H1 (cell line): Measurements from ENCODE around the gene LRRC8D. TPM values are rescaled to one million over a fixed set of nuclear protein-coding genes. Genes with fewer than 3 reads are reported as not detected.

Source experiments
- CTCF ChIA-PET: fragments of 300-600 bp; sonication (Branson Sonifier 250); formaldehyde crosslinking; loops from one replicate; lab custom pipeline; 2021; ENCODE audit not compliant: partially characterized antibody; lab: Charles Lee
- POLR2A ChIA-PET: fragments of 300-600 bp; sonication (Branson Sonifier 250); formaldehyde crosslinking; loops from one replicate; lab custom pipeline; 2021; ENCODE audit warnings: inconsistent platforms; ENCODE audit not compliant: partially characterized antibody; lab: Charles Lee
- DNase-seq, 2 experiments: peaks; one replicate each; pipeline versions ENCODE4 v3.0.0 to v3.0.0-alpha.2; 2010 to 2022; ENCODE audit warnings: low spot score in 2 of 2, low read depth in 1 of 2, mixed read lengths in 1 of 2
- FAIRE-seq: peaks from 2 replicates; lab custom pipeline; 2011; peaks lifted over from hg19 to GRCh38; lab: Jason Lieb, UNC
- H2AFZ ChIP-seq: 2 replicates; pipeline ENCODE4 v1.8.1; 2012; ENCODE audit warnings: low read length, inconsistent platforms
- H2AK5ac ChIP-seq: 2 replicates; pipeline ENCODE4 v1.6.1; 2013; ENCODE audit warnings: low read depth, low read length
- H2BK120ac ChIP-seq: replicated peaks from 2 replicates; pipeline ENCODE3; 2013; ENCODE audit warnings: low read depth, low read length, inconsistent platforms
- H2BK12ac ChIP-seq: 2 replicates; pipeline ENCODE4 v1.6.1; 2013; ENCODE audit warnings: low read depth, low read length
- H2BK15ac ChIP-seq: 2 replicates; pipeline ENCODE4 v1.6.1; 2013; ENCODE audit warnings: low read length
- H2BK20ac ChIP-seq: 2 replicates; pipeline ENCODE4 v1.6.1; 2013; ENCODE audit warnings: low read length
- H2BK5ac ChIP-seq: 2 replicates; pipeline ENCODE4 v1.6.1; 2013; ENCODE audit warnings: low read depth, low read length
- H3K14ac ChIP-seq: 2 replicates; pipeline ENCODE4 v1.6.1; 2013; ENCODE audit warnings: inconsistent platforms; ENCODE audit not compliant: insufficient read length
- H3K18ac ChIP-seq: 2 replicates; pipeline ENCODE4 v1.6.1; 2013; ENCODE audit warnings: low read length; ENCODE audit errors: extremely low read depth
- H3K23ac ChIP-seq: 2 replicates; pipeline ENCODE4 v1.6.1; 2013; ENCODE audit warnings: inconsistent platforms; ENCODE audit not compliant: insufficient read length
- H3K23me2 ChIP-seq: 2 replicates; pipeline ENCODE4 v1.6.1; 2013; ENCODE audit warnings: low read depth, low read length
- H3K27ac ChIP-seq: 2 replicates; pipeline ENCODE4 v1.6.1; 2011; ENCODE audit warnings: low read depth, low read length, inconsistent platforms
- H3K27me3 ChIP-seq, 4 experiments: replicated peaks in 1 of 4; 1 replicate in 1 of 4; 2 replicates in 3 of 4; pipeline versions ENCODE4 v1.6.1 to v1.8.1; 2011 to 2013; ENCODE audit warnings: low read length in 3 of 4, mild to moderate bottlenecking in 3 of 4, inconsistent platforms in 2 of 4, mixed read lengths in 2 of 4, moderate library complexity in 1 of 4; ENCODE audit not compliant: control insufficient read depth in 3 of 4, insufficient read depth in 3 of 4; ENCODE audit errors: extremely low read depth in 1 of 4
- H3K36me3 ChIP-seq, 4 experiments: 2 replicates each; pipeline versions ENCODE4 v1.6.1 to v1.8.1; 2011 to 2013; ENCODE audit warnings: mild to moderate bottlenecking in 4 of 4, low read length in 3 of 4, moderate library complexity in 2 of 4, control low read depth in 1 of 4, inconsistent platforms in 1 of 4; ENCODE audit not compliant: insufficient read depth in 4 of 4, control insufficient read depth in 2 of 4
- H3K4ac ChIP-seq: replicated peaks from 2 replicates; pipeline ENCODE3; 2013; ENCODE audit warnings: low read length, low read depth, mixed read lengths, inconsistent platforms; ENCODE audit not compliant: insufficient read length
- H3K4me1 ChIP-seq, 4 experiments: replicated peaks in 1 of 4; 1 replicate in 1 of 4; 2 replicates in 3 of 4; pipeline versions ENCODE4 v1.6.1 to v1.8.1; 2011 to 2013; ENCODE audit warnings: low read length in 3 of 4, inconsistent platforms in 2 of 4, mixed read lengths in 1 of 4; ENCODE audit not compliant: insufficient read depth in 4 of 4, control insufficient read depth in 3 of 4
- H3K4me2 ChIP-seq, 2 experiments: 2 replicates each; pipeline versions ENCODE4 v1.6.1 to v1.8.1; 2011 to 2013; ENCODE audit warnings: low read depth in 2 of 2, low read length in 2 of 2, control low read depth in 1 of 2, inconsistent platforms in 1 of 2, mild to moderate bottlenecking in 1 of 2; ENCODE audit not compliant: insufficient read depth in 1 of 2
- H3K4me3 ChIP-seq, 4 experiments: fragments of 200-600, 300-600 bp in 1 of 4; sonication (generic), shearing (Covaris generic), sonication (Bioruptor Twin) in 1 of 4; 2 replicates each; pipeline versions ENCODE4 v1.5.1 to v1.8.1; 2011 to 2016; ENCODE audit warnings: low read length in 4 of 4, low read depth in 3 of 4, control low read depth in 2 of 4, inconsistent platforms in 2 of 4, mild to moderate bottlenecking in 2 of 4, mixed read lengths in 1 of 4, moderate library complexity in 1 of 4; ENCODE audit not compliant: insufficient read depth in 2 of 4; ENCODE audit errors: extremely low read depth in 1 of 4
- H3K56ac ChIP-seq: replicated peaks from 2 replicates; pipeline ENCODE3; 2013; ENCODE audit warnings: low read depth, mild to moderate bottlenecking, mixed read lengths, low read length, inconsistent platforms; ENCODE audit not compliant: insufficient read length
- H3K79me1 ChIP-seq: 2 replicates; pipeline ENCODE4 v1.6.1; 2013; ENCODE audit warnings: low read depth, low read length, control low read depth
- H3K79me2 ChIP-seq, 2 experiments: 2 replicates each; pipeline versions ENCODE4 v1.6.1 to v1.8.1; 2012 to 2013; ENCODE audit warnings: low read length in 2 of 2, mild to moderate bottlenecking in 2 of 2, inconsistent platforms in 1 of 2; ENCODE audit not compliant: insufficient read depth in 2 of 2, control insufficient read depth in 1 of 2
- H3K9ac ChIP-seq, 4 experiments: replicated peaks in 1 of 4; 1 replicate in 1 of 4; 2 replicates in 3 of 4; pipeline versions ENCODE4 v1.6.1 to v1.8.1; 2011 to 2013; ENCODE audit warnings: low read depth in 3 of 4, low read length in 3 of 4, control low read depth in 2 of 4, mild to moderate bottlenecking in 2 of 4, moderate library complexity in 2 of 4, inconsistent platforms in 1 of 4; ENCODE audit errors: extremely low read depth in 1 of 4
- H3K9me3 ChIP-seq, 2 experiments: 2 replicates each; pipeline versions ENCODE4 v1.6.1 to v1.8.1; 2012 to 2013; ENCODE audit warnings: mild to moderate bottlenecking in 2 of 2, moderate library complexity in 2 of 2, control low read depth in 1 of 2, inconsistent platforms in 1 of 2, low read depth in 1 of 2, low read length in 1 of 2, mixed read lengths in 1 of 2; ENCODE audit not compliant: insufficient read depth in 2 of 2
- H4K20me1 ChIP-seq, 2 experiments: replicated peaks in 1 of 2; 2 replicates each; pipeline versions ENCODE3 to v1.8.1; 2011 to 2013; ENCODE audit warnings: inconsistent platforms in 2 of 2, low read length in 2 of 2, mild to moderate bottlenecking in 1 of 2; ENCODE audit not compliant: insufficient read depth in 2 of 2, control insufficient read depth in 1 of 2
- H4K5ac ChIP-seq: 2 replicates; pipeline ENCODE4 v1.6.1; 2013; ENCODE audit warnings: low read length, low read depth, mixed read lengths, inconsistent platforms; ENCODE audit not compliant: insufficient read length
- H4K8ac ChIP-seq: 2 replicates; pipeline ENCODE4 v1.8.0; 2013; ENCODE audit warnings: mild to moderate bottlenecking, moderate library complexity, low read length, inconsistent platforms; ENCODE audit not compliant: insufficient read depth; ENCODE audit errors: extremely low read depth
- H4K91ac ChIP-seq: replicated peaks from 2 replicates; pipeline ENCODE3; 2013; ENCODE audit warnings: low read length, mixed read lengths, inconsistent platforms; ENCODE audit not compliant: insufficient read length
- EZH2 ChIP-seq: fragments of 200-600 bp; sonication (generic); IDR thresholded peaks from 2 replicates; pipeline ENCODE4 v1.7.1; 2012; ENCODE audit warnings: low read depth, mild to moderate bottlenecking, moderate library complexity, low read length, inconsistent platforms; ENCODE audit not compliant: severe bottlenecking
- KDM1A ChIP-seq: fragments of 200-600, 300-600 bp; sonication (generic); IDR thresholded peaks from 2 replicates; pipeline ENCODE4 v1.7.1; 2016; ENCODE audit warnings: mild to moderate bottlenecking, low read length, borderline replicate concordance
- RNF2 ChIP-seq: fragments of 200-900, 300-1000 bp; sonication (generic); IDR thresholded peaks from 2 replicates; pipeline ENCODE4 v1.7.1; 2016; ENCODE audit warnings: borderline replicate concordance, low read depth, mild to moderate bottlenecking, antibody characterized with exemption, low read length; ENCODE audit not compliant: poor library complexity, severe bottlenecking; ENCODE audit errors: missing control alignments
- WGBS, 2 experiments: shearing (Covaris generic) in 1 of 2; methylation state at CpG; one replicate each; pipeline versions ENCODE4 v1.1.6 to v1.1.7; 2013 to 2015; ENCODE audit warnings: low lambda C conversion rate in 2 of 2, mixed read lengths in 2 of 2, inconsistent platforms in 1 of 2, low coverage in 1 of 2, missing lambda C conversion rate in 1 of 2; ENCODE audit not compliant: insufficient replicate concordance in 2 of 2, insufficient coverage in 1 of 2, insufficient read length in 1 of 2; ENCODE audit errors: extremely low coverage in 1 of 2, missing lambda C conversion rate in 1 of 2; 5-methylcytosine and 5-hydroxymethylcytosine counted together
- polyA plus RNA-seq, 7 experiments: library from polyadenylated mRNA; depleted of rRNA in 3 of 7; stranded (reverse) in 5 of 7; unstranded in 2 of 7; fragments of >200 nt in 5 of 7; fragments of 200-250 nt in 2 of 7; gene quantifications; 1 replicate in 5 of 7; 2 replicates in 1 of 7; 4 replicates in 1 of 7; pipeline versions ENCODE4 v1.2.1 to v1.2.3, GENCODE V29; 2011 to 2013; ENCODE audit warnings: missing spikeins in 2 of 7, mixed read lengths in 2 of 7
- total RNA-seq: library from RNA; stranded (reverse); fragmentation: NEBNext Ultra II Directional; extraction: Animal tissue kit (Norgen Biotek cat#: 25700); gene quantifications from 2 replicates; pipeline ENCODE4 v1.2.1, GENCODE V29; 2021
- TF ChIP-seq, protein P1 (sequence below): IDR thresholded peaks from 2 replicates; pipeline ENCODE4 v1.6.1; 2011; ENCODE audit warnings: low read depth, mild to moderate bottlenecking, low read length; ENCODE audit not compliant: insufficient read depth

The LRRC8D gene
- total and polyA plus RNA-seq, 2 of the 8 experiments (the other 6 are each of a cell fraction or from before 2014, with no cell fraction given) = 42.0 to 58.5 TPM

DNA sequence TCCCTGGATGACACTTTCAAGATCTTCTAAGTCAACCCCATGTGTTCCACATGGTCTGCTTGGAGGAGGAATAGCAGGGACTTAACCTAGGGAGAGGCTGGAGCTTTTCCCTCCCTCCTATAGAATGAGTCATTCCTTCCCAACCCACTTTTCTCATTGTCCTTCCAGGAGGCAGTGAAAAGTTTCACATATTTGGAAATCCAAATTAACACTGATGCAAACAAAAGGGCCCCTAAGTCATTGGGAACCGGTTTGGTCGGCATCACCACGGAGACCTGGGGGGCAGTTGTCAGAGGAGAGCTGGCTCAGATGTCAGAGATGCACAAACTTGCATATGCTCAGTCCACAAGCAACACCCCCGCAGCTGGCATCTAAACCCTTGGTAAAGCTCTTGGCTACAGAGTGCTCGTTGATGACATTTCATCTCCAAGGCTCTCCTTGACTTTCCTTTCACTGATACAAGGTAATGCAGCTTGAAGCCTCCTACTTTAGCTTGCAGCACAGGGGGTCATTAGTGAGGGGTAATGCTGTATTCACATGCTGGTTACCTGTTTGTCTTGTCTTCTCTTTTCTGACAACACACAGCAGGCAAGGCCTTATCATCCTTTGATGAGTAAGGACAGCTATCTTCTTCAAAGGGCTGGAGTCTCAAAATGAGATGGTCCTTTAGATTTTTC, 12.3 kb upstream of the LRRC8D start:
- Histone ChIP-seq H3K27me3 (no peaks in the 10 kb centered on the region; a peak in 4 of 7 replicates), H2AK5ac (peak overlapping the region; percentile 76; the same call in 1 of the 2 replicates), H3K79me2 (no peaks in the 10 kb centered on the region), H3K18ac (no peak overlapping the region; the same call in 1 of the 2 replicates), H2BK5ac (peak overlapping the region; percentile 69; the same call in 1 of the 2 replicates), H3K79me1 (no peaks in the 10 kb centered on the region), H3K36me3 (no peaks in the 10 kb centered on the region), H3K27ac (no peak overlapping the region), H3K9ac (no peak overlapping the region), H4K91ac (no peak overlapping the region), H3K4me3 (peak overlapping the region in 1 of 4 experiments; percentile 5; a peak in 1 of 8 replicates), H3K4me2 (peak overlapping the region; percentile 15 to 42; a peak in 3 of 4 replicates), H3K9me3 (no peaks in the 10 kb centered on the region), H4K5ac (no peak overlapping the region), H2AFZ (no peak overlapping the region), H4K8ac (no peak overlapping the region), H2BK15ac (no peak overlapping the region; the same call in 1 of the 2 replicates), H3K23ac (no peak overlapping the region), H3K14ac (no peak overlapping the region), H2BK12ac (peak overlapping the region; percentile 99), H3K4ac (peak overlapping the region; percentile 63), H3K23me2 (no peaks in the 10 kb centered on the region), H3K4me1 (peaks cover 2 to 13% (median 10%) of the 10 kb centered on the region in 4 experiments; a peak in 5 of 7 replicates), H4K20me1 (no peaks in the 10 kb centered on the region), H2BK20ac (no peak overlapping the region; the same call in 1 of the 2 replicates), H2BK120ac (no peak overlapping the region), H3K56ac (no peak overlapping the region)
- WGBS, 2 experiments = 41% methylated on average over 5 of the region's 5 CpGs; no CpG with 5 or more reads in 1 of the 2 experiments
- ChIA-PET CTCF (interaction anchor here (0.5 to 2.4 kb wide), 19 partner anchors 8 to 237 kb away, joined by 3 to 9 read pairs (median 4); no protein-coding TSS in a partner anchor), POLR2A (interaction anchor here (0.8 to 4.9 kb wide), 8 partner anchors 12 to 169 kb away, joined by 3 to 51 read pairs (median 4); partner anchors contain the start of gene LRRC8D)
- FAIRE-seq = no peak
- DNase-seq = peak in 1 of 2 experiments; percentile 60
- TF ChIP-seq RNF2 (no peak), KDM1A (no peak), EZH2 (no peak)
- TF ChIP-seq, protein P1, sequence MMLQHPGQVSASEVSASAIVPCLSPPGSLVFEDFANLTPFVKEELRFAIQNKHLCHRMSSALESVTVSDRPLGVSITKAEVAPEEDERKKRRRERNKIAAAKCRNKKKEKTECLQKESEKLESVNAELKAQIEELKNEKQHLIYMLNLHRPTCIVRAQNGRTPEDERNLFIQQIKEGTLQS = no peak
